Left lobe of liver (tissue), 2 donors: ENCODE results near the gene GPT2. TPM values are rescaled to one million over a fixed set of nuclear protein-coding genes. Genes with fewer than 3 reads are reported as not detected.

Experiments
- ATAC-seq: fragments of 200-7000 bp; cut with Tn5 transposase; one replicate; pipeline ENCODE4 v1.9.1; 2020; ENCODE audit warnings: mild to moderate bottlenecking, moderate library complexity
- DNase-seq: peaks from one replicate; pipeline ENCODE4 v3.0.0-alpha.2; 2020; ENCODE audit warnings: low spot score
- total RNA-seq: library from RNA; stranded (reverse); gene quantifications from one replicate; pipeline ENCODE4 v1.2.1, GENCODE V29; 2021
- donor health status: DM: no; HTN: no; CAD: no; lungs with moderate emphysema.
- donor health status: DM: no; HTN: yes; CAD: no.

Gene GPT2
- total RNA-seq, 1 donor from 2014 or later: 84.6 TPM

DNA sequence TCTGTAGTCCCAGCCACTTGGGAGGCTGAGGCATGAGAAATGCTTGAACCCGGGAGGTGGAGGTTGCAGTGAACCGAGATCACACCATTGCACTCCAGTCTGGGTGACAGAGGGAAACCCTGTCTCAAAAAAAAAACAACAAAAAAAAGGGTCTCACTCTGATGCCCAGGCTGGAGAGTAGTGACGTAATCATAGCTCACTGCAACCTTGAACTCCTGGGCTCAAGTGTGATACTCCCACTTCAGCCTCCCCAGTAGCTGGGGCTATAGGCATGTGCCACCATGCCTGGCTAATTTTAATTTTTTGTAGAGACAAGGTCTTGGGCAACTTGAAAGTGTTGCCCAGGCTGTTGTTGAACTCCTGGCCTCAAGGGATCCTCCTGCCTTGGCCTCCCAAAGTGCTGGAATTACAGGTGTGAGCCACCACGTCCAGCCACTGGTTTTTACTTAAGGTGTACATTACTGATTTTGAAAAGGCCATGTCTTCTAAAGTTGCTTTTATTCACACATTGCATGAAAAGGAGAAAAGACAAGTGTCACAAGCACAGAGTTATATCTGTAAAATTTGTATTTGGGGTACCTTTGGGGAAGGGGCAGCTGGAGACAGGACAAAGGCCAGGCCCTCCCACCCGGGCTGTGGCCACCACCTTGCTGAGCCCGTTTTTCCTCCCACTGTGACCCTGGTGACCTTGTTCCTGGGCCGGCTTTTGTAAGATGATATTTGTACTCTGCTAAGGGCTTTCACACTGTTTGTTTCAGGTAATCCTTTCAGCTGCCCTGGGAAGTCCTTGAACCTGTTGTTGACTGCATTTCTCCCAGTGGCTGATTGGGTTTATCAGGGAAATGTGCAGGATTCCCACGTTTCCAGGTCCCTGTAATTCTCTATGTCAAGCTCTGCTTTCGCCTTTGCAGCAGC, 11.5 kb downstream of the GPT2 start:
- ATAC-seq (peak; percentile 64), DNase-seq (peak; percentile 71)

DNA sequence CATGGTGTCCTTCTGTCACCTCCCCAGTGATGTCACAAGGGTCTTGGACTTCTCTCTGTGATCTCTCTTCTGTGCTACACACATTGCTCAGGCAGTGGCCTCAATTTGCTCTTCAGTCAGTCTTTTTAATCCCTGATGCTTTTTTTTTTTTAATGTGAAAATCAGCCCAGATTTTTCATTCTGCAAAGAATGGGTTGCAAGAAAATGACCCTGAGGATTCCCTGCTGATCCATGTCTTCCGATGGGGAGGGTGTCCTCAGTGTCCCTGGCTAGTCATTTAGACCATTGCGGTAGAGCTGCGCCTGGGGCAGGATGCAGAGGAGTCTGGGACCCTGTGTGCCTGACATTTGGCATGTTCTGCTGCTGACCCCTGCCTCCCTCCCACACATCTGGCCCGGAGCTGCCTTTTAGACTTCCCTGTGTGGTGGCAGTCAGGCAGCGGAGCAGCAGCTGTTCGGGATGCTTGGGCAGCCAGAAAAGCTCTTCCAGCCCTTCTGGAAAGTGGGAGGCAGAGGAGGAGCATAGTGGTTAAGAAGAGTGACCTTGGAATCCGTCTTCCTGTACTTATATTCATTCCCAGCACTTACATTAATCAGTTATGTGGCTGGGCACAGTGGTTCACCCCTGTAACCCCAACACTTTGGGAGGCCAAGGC, 12.3 kb downstream of the GPT2 start:
- no peak for ATAC-seq
- no peak for DNase-seq

DNA sequence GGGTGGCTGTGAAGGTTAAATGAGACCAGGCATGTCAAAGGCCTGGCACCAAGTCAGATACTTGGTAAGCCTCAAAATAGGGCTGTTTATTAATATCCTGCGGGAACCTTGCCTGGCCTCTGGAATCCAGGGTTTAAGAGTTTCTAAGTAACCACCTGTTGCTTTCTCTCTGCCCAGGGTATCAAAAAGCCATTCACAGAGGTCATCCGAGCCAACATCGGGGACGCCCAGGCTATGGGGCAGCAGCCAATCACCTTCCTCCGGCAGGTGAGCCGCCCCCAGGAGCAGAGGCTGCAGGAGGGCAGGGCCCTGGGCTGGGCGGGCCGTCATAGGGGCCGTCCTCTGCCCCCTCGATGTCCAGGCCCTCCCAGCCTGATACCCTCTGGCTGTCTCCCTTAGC, 13.3 kb downstream of the GPT2 start:
- ATAC-seq (no peak), DNase-seq (no peak)

DNA sequence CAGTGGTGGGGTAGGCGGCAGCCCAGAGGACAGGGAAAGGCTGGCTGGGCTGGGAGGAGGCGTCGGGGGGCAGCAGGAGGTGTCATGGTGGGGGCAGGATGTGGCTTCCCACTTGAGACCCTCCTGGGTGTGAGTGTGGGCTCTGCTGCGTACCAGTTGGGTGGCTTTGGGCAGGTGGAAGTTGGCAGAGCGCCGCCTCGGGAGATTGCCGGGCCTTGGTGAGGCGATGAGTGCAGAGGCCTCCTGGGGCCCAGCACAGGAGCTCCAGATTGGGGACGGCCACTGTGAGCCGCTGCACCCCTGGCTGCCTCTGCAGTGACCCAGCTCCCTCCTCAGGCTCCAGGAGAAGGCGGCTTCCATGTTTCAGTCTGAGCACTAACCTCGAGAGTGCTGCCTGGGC, 13.8 kb downstream of the GPT2 start:
- DNase-seq: no peak

GRCh38 chr16:46899443-46900143, 15.4 kb downstream of the GPT2 start:
- ATAC-seq (no peak), DNase-seq (no peak)

More for the DNA sequence above, 13.8 kb downstream of the GPT2 start:
- no peak for ATAC-seq

- DNase-seq: no peak
- ATAC-seq: no peak
Observed at GRCh38 chr16:46900455-46901235, 16.5 kb downstream of the GPT2 start.

DNA sequence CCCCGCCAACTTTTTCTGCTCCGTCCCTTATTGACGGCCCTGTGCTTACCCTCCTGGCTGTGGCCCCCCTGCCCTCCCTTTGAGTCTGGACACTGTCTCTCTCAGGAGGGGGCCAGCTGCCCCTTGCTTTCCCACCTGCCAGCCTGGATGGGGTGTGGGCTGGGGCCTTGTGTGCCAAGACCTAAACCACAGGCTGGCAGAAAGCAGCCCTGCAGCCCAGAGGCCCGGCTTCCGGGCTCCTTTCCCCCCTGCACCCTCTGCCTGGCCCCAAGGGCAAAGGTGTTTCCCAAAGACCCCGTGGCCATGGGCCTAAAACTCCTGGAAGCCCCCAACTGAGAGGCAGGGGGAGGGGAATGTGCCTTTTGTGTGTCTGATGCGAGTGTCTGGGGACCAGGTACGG, 17.5 kb downstream of the GPT2 start:
- DNase-seq (no peak), ATAC-seq (no peak)

GRCh38 chr16:46903255-46903905, 19.2 kb downstream of the GPT2 start:
- DNase-seq: no peak
- ATAC-seq: no peak

- no peak for ATAC-seq
- no peak for DNase-seq
Observed at GRCh38 chr16:46904471-46904870, 20.3 kb downstream of the GPT2 start.

DNA sequence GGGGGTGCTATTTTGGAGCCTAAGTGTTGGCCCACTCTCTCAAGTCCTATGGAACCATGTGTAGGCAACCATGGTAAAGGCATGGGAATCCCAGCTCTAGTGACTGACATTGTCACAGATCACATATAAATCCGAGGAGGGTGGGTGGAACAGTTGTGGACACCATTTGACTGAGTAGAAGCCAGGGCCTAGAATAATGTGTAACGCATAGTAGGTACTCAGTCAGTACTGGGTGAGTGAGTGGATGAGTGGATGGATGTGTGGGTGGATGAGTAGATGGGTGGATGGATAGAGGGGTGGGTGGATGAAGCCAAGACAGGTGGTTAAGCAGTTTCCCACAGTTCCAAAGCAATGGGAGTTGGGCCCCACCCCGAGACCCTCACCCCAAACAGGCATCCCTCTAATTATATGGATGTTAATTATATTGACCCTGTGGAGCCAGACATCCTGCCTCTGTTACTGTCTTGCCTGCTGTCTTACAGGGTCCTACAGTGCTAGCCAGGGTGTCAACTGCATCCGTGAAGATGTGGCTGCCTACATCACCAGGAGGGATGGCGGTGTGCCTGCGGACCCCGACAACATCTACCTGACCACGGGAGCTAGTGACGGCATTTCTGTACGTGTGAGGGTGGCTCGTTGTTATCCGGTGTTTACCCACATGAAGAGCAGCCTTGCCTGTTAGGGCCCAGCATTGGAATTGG, 22.3 kb downstream of the GPT2 start:
- DNase-seq: no peak
- no peak for ATAC-seq

DNA sequence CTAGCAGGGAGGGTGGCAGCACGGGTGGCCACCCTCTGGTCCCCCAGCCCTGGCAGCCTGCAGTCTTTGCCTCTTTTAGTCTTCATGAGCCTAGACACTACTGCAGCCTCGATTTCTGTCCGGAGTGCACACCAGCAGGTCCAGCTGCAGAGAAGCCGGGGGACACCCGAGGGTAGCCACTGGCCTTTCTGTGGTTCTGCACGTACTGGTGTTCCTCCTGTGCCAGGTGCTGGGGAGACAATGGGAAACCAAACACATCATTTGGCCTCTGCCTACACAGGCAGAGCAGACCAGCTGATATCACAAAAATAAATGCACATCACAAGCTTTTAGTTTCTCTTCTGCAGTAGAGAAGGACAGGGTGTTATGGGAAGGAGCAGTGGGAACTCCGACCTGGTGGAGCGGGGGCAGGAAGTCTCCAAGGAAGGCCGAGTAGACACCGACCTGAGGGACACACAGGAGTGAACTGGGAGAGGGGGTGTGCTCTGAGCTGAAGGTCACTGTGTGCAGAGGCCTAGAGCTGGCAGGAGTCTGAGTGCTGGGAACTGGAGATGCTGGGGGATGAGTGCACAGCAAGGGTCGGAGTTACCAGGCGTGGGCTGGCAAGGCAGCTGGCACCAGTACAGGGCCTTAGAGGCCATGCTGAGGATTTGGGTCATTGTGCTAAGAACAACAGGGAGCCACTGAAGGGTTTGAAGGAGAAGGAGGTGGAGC, 23.1 kb downstream of the GPT2 start:
- ATAC-seq (peak; percentile 15), DNase-seq (no peak)

DNA sequence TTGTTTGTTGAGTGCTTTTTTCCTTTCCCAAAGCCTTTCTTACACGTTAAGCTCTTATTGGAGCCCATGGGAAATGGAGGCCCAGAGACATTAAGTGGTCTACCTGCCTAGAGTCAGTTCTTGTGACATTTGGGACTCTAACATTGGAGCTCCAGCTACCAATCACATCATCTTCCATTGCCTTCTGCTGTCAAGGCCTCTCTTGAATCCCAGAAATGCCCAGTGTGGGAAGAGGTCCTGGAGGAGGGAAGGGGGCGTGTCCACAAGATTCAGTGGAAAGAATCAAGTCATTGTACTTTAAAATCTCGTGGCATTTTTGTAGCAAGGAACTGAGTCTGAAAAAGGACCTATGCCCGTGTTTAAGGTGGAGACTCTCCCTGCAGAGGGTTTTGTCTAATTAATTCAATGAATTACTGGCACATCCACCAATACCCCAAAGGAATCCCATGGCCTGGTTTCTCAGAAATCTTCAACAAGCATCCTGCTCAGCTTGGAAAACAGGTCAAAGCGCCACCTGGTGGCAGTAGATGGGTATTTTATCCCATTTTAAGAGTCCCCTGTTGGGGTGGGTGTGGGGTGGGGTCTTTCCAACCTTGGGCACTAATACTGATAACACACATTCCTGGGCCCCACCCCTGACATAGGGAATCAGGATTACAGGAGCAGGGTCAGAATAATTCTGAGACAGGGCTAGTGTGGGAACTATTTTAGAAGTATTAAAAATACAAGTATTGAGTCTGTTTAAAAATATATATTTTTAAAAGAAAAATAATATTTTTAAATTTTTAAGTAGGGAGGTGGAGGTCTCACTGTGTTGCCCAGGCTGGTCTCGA, 24.6 kb downstream of the GPT2 start:
- ATAC-seq (peak; percentile 73), DNase-seq (no peak)

DNA sequence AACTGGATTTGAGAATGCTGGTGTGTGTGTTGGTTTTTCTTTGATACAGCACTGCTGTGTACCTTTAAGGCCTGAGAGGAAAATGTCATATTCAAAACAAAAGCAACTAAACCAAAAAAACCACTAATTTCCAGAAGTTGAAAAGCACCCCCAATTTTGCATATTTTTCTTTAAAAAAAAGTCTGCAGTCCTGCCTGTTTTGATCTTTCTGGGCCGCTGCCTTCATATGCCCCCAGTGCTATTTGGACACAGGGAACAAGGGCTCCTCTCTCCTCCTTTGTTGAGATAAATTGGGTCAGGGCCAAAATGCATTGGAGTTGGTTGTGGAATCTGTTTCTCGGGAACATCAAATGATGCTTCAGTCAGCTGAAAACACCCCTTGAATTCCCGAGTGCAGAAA, 26.9 kb downstream of the GPT2 start:
- ATAC-seq: no peak
- no peak for DNase-seq

DNA sequence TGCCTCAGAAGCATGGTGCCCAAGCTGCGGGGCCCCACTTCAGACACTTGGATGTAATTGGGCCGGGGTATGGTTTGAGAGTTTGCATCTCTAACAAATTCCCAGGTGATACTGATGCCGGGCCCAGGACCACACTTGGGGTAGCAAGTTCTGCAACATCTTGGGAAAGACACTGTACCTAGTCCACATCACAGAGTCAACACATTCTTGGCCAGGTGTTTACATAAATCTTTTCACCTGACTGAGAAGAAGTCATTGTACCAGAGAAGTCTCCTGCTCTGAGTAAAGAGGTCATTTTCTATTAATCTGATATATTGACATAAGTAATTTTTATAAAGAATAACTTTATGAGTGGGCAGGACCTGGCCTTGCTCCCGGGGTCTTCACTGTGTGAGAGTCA, 27.5 kb downstream of the GPT2 start:
- DNase-seq (no peak), ATAC-seq (no peak)

DNA sequence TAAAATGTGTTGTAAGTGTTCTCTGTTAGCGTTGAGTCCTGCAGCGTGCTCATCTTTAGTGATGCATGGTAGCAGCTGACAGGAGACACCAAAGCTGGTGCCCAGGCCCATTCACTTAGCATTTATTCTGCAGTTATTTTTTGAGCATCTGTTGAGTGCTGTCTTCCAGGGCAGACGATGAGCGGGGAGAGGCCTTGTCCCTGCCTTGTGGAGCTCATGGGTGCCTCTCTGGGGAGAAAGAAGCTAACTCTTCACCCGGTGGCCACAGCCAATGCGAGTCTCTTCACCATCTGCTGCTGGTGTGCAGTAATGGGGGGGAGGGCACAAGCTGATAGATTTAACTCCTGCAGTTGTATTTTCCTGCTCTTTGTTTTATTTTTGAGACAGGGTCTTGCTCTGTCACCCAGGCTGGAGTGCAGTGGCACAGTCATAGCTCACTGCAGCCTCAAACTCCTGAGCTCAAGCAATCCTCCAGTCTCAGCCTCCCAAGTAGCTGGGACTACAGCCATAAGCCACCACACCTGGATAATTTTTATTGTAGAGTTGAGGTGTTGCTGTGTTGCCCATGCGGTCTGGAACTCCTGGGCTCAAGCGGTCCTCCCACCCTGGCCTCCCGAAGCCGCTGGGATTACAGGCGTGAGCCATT, 30.5 kb downstream of the GPT2 start:
- ATAC-seq (no peak), DNase-seq (no peak)

- no peak for ATAC-seq
- DNase-seq: no peak
Observed at GRCh38 chr16:46915483-46916025, 31.4 kb downstream of the GPT2 start.

- ATAC-seq: no peak
- no peak for DNase-seq
Observed at GRCh38 chr16:46916980-46917379, 32.8 kb downstream of the GPT2 start.
